ENCODE measurements around the gene PDE4B. TPM values are rescaled to one million over a fixed set of nuclear protein-coding genes. Genes with fewer than 3 reads are reported as not detected.

PDE4B gene
- total and polyA plus RNA-seq, 9 of the 15 experiments (the other 6 are each of a cell fraction or from before 2014, with no cell fraction given), result 0.09 TPM; not detected in 8

- Histone ChIP-seq H3K27ac (ENCODE audit: extremely low read depth, low read depth, low read length) (no peak overlapping the region), H3K9ac (ENCODE audit: insufficient read depth in 1 of 2, low read depth in 2 of 2, low read length in 2 of 2) (no peak overlapping the region), H3K4me3 (no peak overlapping the region), H3K4me1 (replicated peaks in 1 of 2; ENCODE audit: control insufficient read depth in 2 of 2, insufficient read depth in 2 of 2, low read length in 2 of 2) (no peaks in the 10 kb centered on the region), H3K9me3 (replicated peaks; ENCODE audit: control insufficient read depth, insufficient read depth, low read depth, low read length) (no peaks in the 10 kb centered on the region), H3K4me2 (ENCODE audit: insufficient read depth, low read length) (no peak overlapping the region), H3K79me2 (ENCODE audit: control insufficient read depth, insufficient read depth, low read length) (no peaks in the 10 kb centered on the region), H2AFZ (ENCODE audit: low read depth, low read length) (no peak overlapping the region), H4K20me1 (replicated peaks; ENCODE audit: control insufficient read depth, insufficient read depth, low read length) (no peaks in the 10 kb centered on the region; the same call in 1 of the 2 replicates), H3K27me3 (ENCODE audit: control insufficient read depth in 2 of 2, insufficient read depth in 2 of 2, low read length in 2 of 2) (no peaks in the 10 kb centered on the region), H3K36me3 (ENCODE audit: control insufficient read depth, insufficient read depth, low read length) (no peaks in the 10 kb centered on the region), H3K9me1 (ENCODE audit: control insufficient read depth, insufficient read depth, low read length) (no peaks in the 10 kb centered on the region)
- TF ChIP-seq ZNF184 (CRISPR knock-in tag; IDR thresholded peaks at IDR 0.05) (no peak), L3MBTL2 (IDR thresholded peaks at IDR 0.05) (no peak), CHD7 (IDR thresholded peaks at IDR 0.05; ENCODE audit: low read depth, low read length) (no peak), RNF2 (IDR thresholded peaks at IDR 0.05) (no peak), YY1 (IDR thresholded peaks at IDR 0.05; ENCODE audit: borderline replicate concordance in 1 of 3, control insufficient read depth in 1 of 3, extremely low read depth in 1 of 3, insufficient read depth in 3 of 3, insufficient read length in 1 of 3, insufficient replicate concordance in 2 of 3, low read depth in 1 of 3, low read length in 2 of 3) (no peak), SRSF7 (optimal IDR thresholded peaks at IDR 0.05; ENCODE audit: low read depth, low read length) (no peak), MTA1 (IDR thresholded peaks at IDR 0.05; ENCODE audit: borderline replicate concordance) (no peak), ILF3 (IDR thresholded peaks at IDR 0.05; ENCODE audit: borderline replicate concordance) (no peak)
- ATAC-seq, result no peak
- no peak for DNase-seq (ENCODE audit: extremely low read depth in 1 of 4, low spot score in 3 of 4)
- BruUV-seq (replicated peaks), result no TSS peak
- CTCF ChIA-PET (ENCODE audit: low intra/inter-chr PET ratio), result no interaction called here
- in situ Hi-C loops (cut with MboI) (no loop called here), intact Hi-C loops (cut with micrococcal nuclease) (no loop called here)
- POLR2A ChIA-PET, result no interaction called here
- FAIRE-seq, result no peak
- 2% methylated on average over 7 of the region's 7 CpGs for WGBS (ENCODE audit: insufficient coverage, low coverage, missing lambda C conversion rate)
These were observed 603.7 kb downstream of the PDE4B start for GRCh38 chr1:66396212-66396890.
